Tibial artery (tissue), 4 donors: Measurements from ENCODE around the gene PLCH2.

ENCODE experiments used
- DNase-seq, 2 donors: peaks; one replicate each; pipeline ENCODE4 v3.0.0-alpha.2; 2019
- H3K27ac ChIP-seq, 2 donors: fragments of 200-600 bp; sonication (generic) in 1 of 2; 1 replicate in 1 of 2; 2 replicates in 1 of 2; pipeline ENCODE4 v1.5.1; 2018 to 2019; ENCODE audit warnings: mild to moderate bottlenecking in 1 of 2
- H3K27me3 ChIP-seq, 2 donors: fragments of 200-600 bp; sonication (generic) in 1 of 2; one replicate each; pipeline versions ENCODE4 v1.5.1 to v1.6.0; 2016 to 2019
- H3K36me3 ChIP-seq, 3 donors: fragments of 200-600 bp; sonication (generic) in 2 of 3; one replicate each; pipeline ENCODE4 v1.5.1; 2016 to 2019; ENCODE audit warnings: mild to moderate bottlenecking in 2 of 3
- H3K4me1 ChIP-seq, 4 donors: fragments of 200-600 bp; sonication (generic) in 2 of 4; 1 replicate in 3 of 4; 2 replicates in 1 of 4; pipeline ENCODE4 v1.5.1; 2016 to 2019
- H3K4me3 ChIP-seq, 2 donors: fragments of 200-600 bp; sonication (generic) in 1 of 2; 1 replicate in 1 of 2; 2 replicates in 1 of 2; pipeline ENCODE4 v1.5.1; 2018 to 2019; ENCODE audit warnings: mild to moderate bottlenecking in 2 of 2
- H3K9me3 ChIP-seq, 3 donors: fragments of 200-600 bp; sonication (generic) in 1 of 3; one replicate each; pipeline ENCODE4 v1.5.1; 2016 to 2019
- CTCF ChIP-seq, 2 experiments: fragments of 200-600 bp in 1 of 2; fragments of 450-650 bp in 1 of 2; IDR thresholded peaks; one replicate each; pipeline ENCODE4 v1.5.1; 2017 to 2019; ENCODE audit warnings: antibody characterized with exemption in 2 of 2, mild to moderate bottlenecking in 1 of 2, moderate library complexity in 1 of 2
- intact Hi-C: fragments of 100-400 bp; cut with DNase I; formaldehyde crosslinking; loops from one replicate; pipeline ENCODE4 v1.15.0; 2023; ENCODE audit warnings: low total_unique reads

PLCH2 gene

GRCh38 chr1:2460996-2461751, 14.9 kb upstream of the PLCH2 start:
- Histone ChIP-seq H3K4me1 (no peaks in the 10 kb centered on the region), H3K4me3 (no peak overlapping the region), H3K9me3 (no peaks in the 10 kb centered on the region), H3K36me3 (no peaks in the 10 kb centered on the region), H3K27me3 (peaks cover 0 to 94% of the 10 kb centered on the region in 2 donors), H3K27ac (no peak overlapping the region)
- no peak for DNase-seq
- intact Hi-C loops, result no loop called here
- no peak for TF ChIP-seq CTCF (IDR thresholded peaks at IDR 0.05)

GRCh38 chr1:2462819-2463218, 13.3 kb upstream of the PLCH2 start:
- Histone ChIP-seq H3K9me3 (no peaks in the 10 kb centered on the region), H3K36me3 (no peaks in the 10 kb centered on the region), H3K4me3 (no peak overlapping the region), H3K4me1 (no peaks in the 10 kb centered on the region), H3K27ac (no peak overlapping the region), H3K27me3 (peaks cover 0 to 94% of the 10 kb centered on the region in 2 donors)
- DNase-seq, result no peak
- no peak for TF ChIP-seq CTCF (IDR thresholded peaks at IDR 0.05)
- intact Hi-C loops, result no loop called here

GRCh38 chr1:2463396-2463795, 12.7 kb upstream of the PLCH2 start:
- H3K27ac ChIP-seq, result no peak overlapping the region
- no peak for TF ChIP-seq CTCF (IDR thresholded peaks at IDR 0.05)
- DNase-seq, result no peak
- H3K27me3 ChIP-seq, result peaks cover 0 to 94% of the 10 kb centered on the region in 2 donors
- no peak overlapping the region for H3K4me3 ChIP-seq
- H3K9me3 ChIP-seq, result no peaks in the 10 kb centered on the region
- H3K4me1 ChIP-seq, result no peaks in the 10 kb centered on the region
- intact Hi-C loops, result no loop called here
- H3K36me3 ChIP-seq, result no peaks in the 10 kb centered on the region

- intact Hi-C loops, result no loop called here
- DNase-seq, result no peak
- Histone ChIP-seq H3K27ac (no peak overlapping the region), H3K36me3 (no peaks in the 10 kb centered on the region), H3K4me1 (no peaks in the 10 kb centered on the region), H3K4me3 (no peak overlapping the region), H3K9me3 (no peaks in the 10 kb centered on the region), H3K27me3 (peaks cover 0 to 99% of the 10 kb centered on the region in 2 donors)
- TF ChIP-seq CTCF (IDR thresholded peaks at IDR 0.05), result no peak
Observed at GRCh38 chr1:2465371-2466269, 10.5 kb upstream of the PLCH2 start.

GRCh38 chr1:2466270-2466665, 9.8 kb upstream of the PLCH2 start:
- peaks cover 0 to 99% of the 10 kb centered on the region in 2 donors for H3K27me3 ChIP-seq
- no peak for DNase-seq
- no peak for TF ChIP-seq CTCF (IDR thresholded peaks at IDR 0.05)
- no peak overlapping the region for H3K27ac ChIP-seq
- H3K4me3 ChIP-seq, result no peak overlapping the region
- intact Hi-C loops, result no loop called here
- no peaks in the 10 kb centered on the region for H3K9me3 ChIP-seq
- H3K36me3 ChIP-seq, result no peaks in the 10 kb centered on the region
- no peaks in the 10 kb centered on the region for H3K4me1 ChIP-seq
